OCI-LY1 (cell line): ENCODE results near the gene SMARCAL1.

Source experiments
- H2AFZ ChIP-seq: fragments of 200-600 bp; sonication (generic), shearing (Covaris generic); 2 replicates; pipeline ENCODE4 v1.6.0; 2014; ENCODE audit warnings: antibody characterized with exemption, mild to moderate bottlenecking, low read length
- H3F3A ChIP-seq: fragments of 200-600 bp; sonication (generic), shearing (Covaris generic); 2 replicates; pipeline ENCODE4 v1.6.0; 2014; ENCODE audit warnings: mild to moderate bottlenecking, antibody characterized with exemption, low read length, moderate library complexity; ENCODE audit not compliant: insufficient read depth
- H3K27ac ChIP-seq: fragments of 200-600 bp; sonication (generic); 2 replicates; pipeline ENCODE4 v1.5.1; 2014; ENCODE audit warnings: low read length, mixed run types, mild to moderate bottlenecking, low read depth; ENCODE audit not compliant: poor library complexity, severe bottlenecking
- H3K27me3 ChIP-seq: fragments of 200-600 bp; sonication (generic); 2 replicates; pipeline ENCODE4 v1.6.0; 2014; ENCODE audit warnings: antibody characterized with exemption, mild to moderate bottlenecking, low read length, moderate library complexity; ENCODE audit not compliant: insufficient read depth
- H3K36me3 ChIP-seq: fragments of 200-600 bp; sonication (generic); 2 replicates; pipeline ENCODE4 v1.6.1; 2014; ENCODE audit warnings: mild to moderate bottlenecking, antibody characterized with exemption, low read length, moderate library complexity, mixed read lengths; ENCODE audit not compliant: insufficient read depth
- H3K4me1 ChIP-seq: fragments of 200-600 bp; sonication (generic); 2 replicates; pipeline ENCODE4 v1.5.1; 2014; ENCODE audit warnings: mild to moderate bottlenecking, low read length, moderate library complexity; ENCODE audit not compliant: insufficient read depth, severe bottlenecking
- H3K4me2 ChIP-seq: fragments of 200-600 bp; sonication (generic), shearing (Covaris generic); 2 replicates; pipeline ENCODE4 v1.6.1; 2014; ENCODE audit warnings: low read length
- H3K4me3 ChIP-seq: fragments of 200-600 bp; sonication (generic); 2 replicates; pipeline ENCODE4 v1.5.1; 2014; ENCODE audit warnings: low read length, low read depth, mild to moderate bottlenecking, mixed read lengths; ENCODE audit not compliant: poor library complexity, severe bottlenecking
- H3K79me2 ChIP-seq: fragments of 200-600 bp; shearing (Covaris generic); 2 replicates; pipeline ENCODE4 v1.6.1; 2016; ENCODE audit warnings: mixed run types, low read length, mixed read lengths; ENCODE audit not compliant: insufficient read depth
- H3K9ac ChIP-seq: fragments of 200-600 bp; sonication (generic), shearing (Covaris generic); 2 replicates; pipeline ENCODE4 v1.6.1; 2014; ENCODE audit warnings: mild to moderate bottlenecking, low read length, mixed read lengths
- H3K9me2 ChIP-seq: fragments of 200-600 bp; sonication (generic), shearing (Covaris generic); 2 replicates; pipeline ENCODE4 v1.6.1; 2014; ENCODE audit warnings: low read depth, mild to moderate bottlenecking, low read length, mixed read lengths
- H3K9me3 ChIP-seq: fragments of 200-600 bp; shearing (Covaris generic); 2 replicates; pipeline ENCODE4 v1.6.1; 2014; ENCODE audit warnings: low read length, mixed read lengths
- H4K20me1 ChIP-seq: fragments of 200-600 bp; sonication (generic), shearing (Covaris generic); 2 replicates; pipeline ENCODE4 v1.6.0; 2016; ENCODE audit warnings: mild to moderate bottlenecking, low read length; ENCODE audit not compliant: insufficient read depth
- EZH2 ChIP-seq: fragments of 200-600 bp; sonication (generic), shearing (Covaris generic); IDR thresholded peaks from 2 replicates; pipeline ENCODE4 v1.8.0; 2017; ENCODE audit warnings: borderline replicate concordance, mixed run types, mild to moderate bottlenecking, antibody characterized with exemption, low read length, moderate library complexity, mixed read lengths
- TF ChIP-seq, protein P1 (sequence below): fragments of 200-600 bp; sonication (generic), shearing (Covaris generic); IDR thresholded peaks from 2 replicates; pipeline ENCODE4 v1.5.1; 2017; ENCODE audit warnings: mild to moderate bottlenecking, antibody characterized with exemption, low read length, moderate library complexity, mixed read lengths

The SMARCAL1 gene

DNA sequence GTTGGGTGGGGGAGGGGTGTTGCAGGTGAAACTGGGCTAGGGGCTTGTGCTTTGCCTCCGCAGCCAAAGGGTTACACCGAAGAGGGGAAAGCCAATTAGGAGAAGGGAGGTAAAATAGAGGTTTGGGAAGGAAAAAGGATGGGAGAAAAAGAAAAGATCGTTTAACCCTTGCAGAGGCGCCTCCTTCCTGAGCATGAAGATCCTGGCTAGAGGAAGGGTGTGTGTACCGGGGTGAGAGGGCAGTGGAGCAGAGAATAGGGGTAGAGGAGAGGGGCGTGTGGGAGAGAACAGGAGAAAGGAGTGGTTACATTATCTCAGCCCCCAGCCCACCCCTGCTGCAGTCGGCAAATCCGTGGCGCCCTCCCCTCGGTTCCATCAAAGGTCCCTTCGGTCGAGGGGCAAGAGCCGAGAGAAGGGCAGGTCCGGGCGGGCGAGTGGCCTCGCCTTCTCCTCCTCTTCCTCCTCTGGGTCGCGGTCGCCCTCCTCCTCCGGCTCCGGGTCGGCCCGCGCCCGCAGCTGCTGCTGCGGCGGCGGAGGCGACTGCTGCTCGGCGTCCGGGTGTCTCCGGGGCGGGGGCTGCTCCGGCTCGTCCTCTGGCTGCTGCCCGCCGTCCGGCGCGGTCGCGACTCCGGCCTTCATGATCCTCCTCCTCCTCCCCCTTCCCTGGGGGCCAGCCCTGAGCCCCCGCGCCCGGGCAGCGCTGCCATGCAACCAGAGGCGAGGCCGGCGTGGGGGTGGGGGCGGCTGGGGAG is 41.1 kb upstream of the SMARCAL1 start:
- H3K4me1 ChIP-seq, result no peaks in the 10 kb centered on the region
- H3K9me2 ChIP-seq, result no peaks in the 10 kb centered on the region
- no peaks in the 10 kb centered on the region for H3K27me3 ChIP-seq
- H3K4me2 ChIP-seq, result no peak overlapping the region
- no peaks in the 10 kb centered on the region for H3K36me3 ChIP-seq
- no peak overlapping the region for H3K9ac ChIP-seq
- H3K79me2 ChIP-seq, result no peaks in the 10 kb centered on the region
- H2AFZ ChIP-seq, result no peak overlapping the region
- H3K27ac ChIP-seq, result no peak overlapping the region
- H3K4me3 ChIP-seq, result no peak overlapping the region
- TF ChIP-seq, protein P1, sequence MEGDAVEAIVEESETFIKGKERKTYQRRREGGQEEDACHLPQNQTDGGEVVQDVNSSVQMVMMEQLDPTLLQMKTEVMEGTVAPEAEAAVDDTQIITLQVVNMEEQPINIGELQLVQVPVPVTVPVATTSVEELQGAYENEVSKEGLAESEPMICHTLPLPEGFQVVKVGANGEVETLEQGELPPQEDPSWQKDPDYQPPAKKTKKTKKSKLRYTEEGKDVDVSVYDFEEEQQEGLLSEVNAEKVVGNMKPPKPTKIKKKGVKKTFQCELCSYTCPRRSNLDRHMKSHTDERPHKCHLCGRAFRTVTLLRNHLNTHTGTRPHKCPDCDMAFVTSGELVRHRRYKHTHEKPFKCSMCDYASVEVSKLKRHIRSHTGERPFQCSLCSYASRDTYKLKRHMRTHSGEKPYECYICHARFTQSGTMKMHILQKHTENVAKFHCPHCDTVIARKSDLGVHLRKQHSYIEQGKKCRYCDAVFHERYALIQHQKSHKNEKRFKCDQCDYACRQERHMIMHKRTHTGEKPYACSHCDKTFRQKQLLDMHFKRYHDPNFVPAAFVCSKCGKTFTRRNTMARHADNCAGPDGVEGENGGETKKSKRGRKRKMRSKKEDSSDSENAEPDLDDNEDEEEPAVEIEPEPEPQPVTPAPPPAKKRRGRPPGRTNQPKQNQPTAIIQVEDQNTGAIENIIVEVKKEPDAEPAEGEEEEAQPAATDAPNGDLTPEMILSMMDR, result no peak
- TF ChIP-seq EZH2, result no peak
- no peaks in the 10 kb centered on the region for H4K20me1 ChIP-seq
- no peaks in the 10 kb centered on the region for H3F3A ChIP-seq
- no peaks in the 10 kb centered on the region for H3K9me3 ChIP-seq

DNA sequence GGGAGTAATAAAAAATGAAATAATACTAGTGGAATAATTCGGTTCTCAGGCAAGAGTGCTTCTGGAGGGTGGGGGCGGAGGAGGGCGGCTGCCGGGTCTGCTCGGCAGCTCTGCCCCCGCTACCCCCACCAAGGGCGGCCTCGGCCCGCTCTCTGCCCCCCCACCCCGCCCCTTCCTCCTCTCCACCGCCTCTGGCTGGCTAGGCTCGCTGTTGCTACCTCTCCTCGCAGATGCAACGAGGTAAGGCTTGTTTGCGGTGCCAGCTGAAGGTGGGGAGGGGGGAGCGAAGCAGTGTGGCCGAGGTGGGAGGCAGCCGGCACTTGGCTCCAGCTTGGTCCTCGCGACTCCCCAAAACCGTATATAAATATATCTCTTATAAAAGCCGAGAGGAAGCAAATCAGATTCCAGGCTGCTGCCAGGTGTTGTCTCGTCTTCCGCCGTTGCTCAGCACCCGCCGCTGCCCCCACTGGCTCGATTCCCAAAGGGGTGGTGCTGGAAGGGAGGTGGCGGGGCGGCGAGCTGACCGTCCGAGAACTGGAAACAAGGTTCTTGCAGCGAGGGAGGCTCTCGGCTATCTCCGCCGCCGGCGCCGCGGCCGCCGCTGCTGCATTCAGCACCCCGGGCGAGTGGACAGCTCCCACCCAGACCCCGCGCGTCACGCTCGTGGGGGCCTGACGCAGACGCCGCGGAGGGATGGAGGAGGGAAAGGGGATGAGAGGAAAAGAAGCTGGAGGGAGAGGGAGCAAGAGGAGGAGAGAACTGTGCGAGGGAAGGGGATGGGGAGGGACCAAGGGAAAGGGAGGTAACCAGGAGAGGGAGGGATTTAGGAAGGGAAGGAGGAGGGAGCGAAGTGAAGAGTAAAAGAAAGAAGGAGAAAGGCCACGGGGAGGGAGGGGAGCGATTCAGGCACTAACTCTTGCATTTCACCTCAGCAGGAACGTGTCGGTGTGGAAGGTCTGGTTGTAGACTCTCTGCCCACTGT is 40.3 kb upstream of the SMARCAL1 start, which contains the start of gene MARCHF4:
TSS of gene MARCHF4 (minus strand) at position 763 of the 982 bp plus-strand sequence. CDS start 2,223 bp downstream, outside the sequence.
- H3K79me2 ChIP-seq, result no peaks in the 10 kb centered on the region
- no peaks in the 10 kb centered on the region for H3K36me3 ChIP-seq
- H3K4me2 ChIP-seq, result no peak within 1 kb of the TSS
- no peaks in the 10 kb centered on the region for H4K20me1 ChIP-seq
- H3F3A ChIP-seq, result no peaks in the 10 kb centered on the region
- no peak within 1 kb of the TSS for H2AFZ ChIP-seq
- no peaks in the 10 kb centered on the region for H3K9me2 ChIP-seq
- H3K27me3 ChIP-seq, result no peaks in the 10 kb centered on the region
- no peak within 1 kb of the TSS for H3K9ac ChIP-seq
- H3K4me3 ChIP-seq, result no peak within 1 kb of the TSS
- TF ChIP-seq EZH2, result no peak
- H3K27ac ChIP-seq, result no peak within 1 kb of the TSS
- H3K9me3 ChIP-seq, result no peaks in the 10 kb centered on the region
- H3K4me1 ChIP-seq, result no peaks in the 10 kb centered on the region

DNA sequence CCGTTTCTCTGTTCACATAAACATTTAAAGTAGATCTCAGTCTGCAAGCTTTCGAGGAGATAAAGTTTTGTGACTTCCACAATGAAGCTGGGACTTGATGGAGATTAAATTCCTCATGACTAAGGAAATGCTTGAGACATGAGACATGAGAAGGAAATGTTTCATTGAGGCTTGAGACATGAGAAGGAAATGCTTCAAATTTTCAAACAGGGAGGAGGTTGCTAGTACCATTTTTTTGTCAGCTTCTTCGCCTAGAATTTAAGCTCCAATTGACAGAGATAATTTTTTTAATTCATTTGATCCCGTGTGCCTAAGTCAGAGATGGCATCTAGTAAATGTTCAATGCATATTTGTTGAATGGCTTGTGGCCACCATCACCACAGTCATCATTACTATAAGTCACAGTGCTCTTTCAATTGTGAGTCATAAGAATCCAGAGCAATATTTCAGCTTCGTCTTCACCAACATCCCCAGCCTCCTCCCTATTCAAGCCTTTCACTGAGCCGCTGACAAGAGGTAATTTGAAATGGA is 39.5 kb upstream of the SMARCAL1 start:
- no peak overlapping the region for H2AFZ ChIP-seq

More for the DNA sequence above, 39.5 kb upstream of the SMARCAL1 start:
- Histone ChIP-seq H3K4me3 (no peak overlapping the region), H3K9me2 (no peaks in the 10 kb centered on the region), H3K4me1 (no peaks in the 10 kb centered on the region), H3K27me3 (no peaks in the 10 kb centered on the region), H4K20me1 (no peaks in the 10 kb centered on the region), H3F3A (no peaks in the 10 kb centered on the region), H3K4me2 (no peak overlapping the region), H3K36me3 (no peaks in the 10 kb centered on the region), H3K79me2 (no peaks in the 10 kb centered on the region), H3K9ac (no peak overlapping the region), H3K9me3 (no peaks in the 10 kb centered on the region), H3K27ac (no peak overlapping the region)
- TF ChIP-seq, protein P1, result no peak
- TF ChIP-seq EZH2, result no peak
